ENCODE data around the gene KIAA0232.

- TF ChIP-seq, protein P1, sequence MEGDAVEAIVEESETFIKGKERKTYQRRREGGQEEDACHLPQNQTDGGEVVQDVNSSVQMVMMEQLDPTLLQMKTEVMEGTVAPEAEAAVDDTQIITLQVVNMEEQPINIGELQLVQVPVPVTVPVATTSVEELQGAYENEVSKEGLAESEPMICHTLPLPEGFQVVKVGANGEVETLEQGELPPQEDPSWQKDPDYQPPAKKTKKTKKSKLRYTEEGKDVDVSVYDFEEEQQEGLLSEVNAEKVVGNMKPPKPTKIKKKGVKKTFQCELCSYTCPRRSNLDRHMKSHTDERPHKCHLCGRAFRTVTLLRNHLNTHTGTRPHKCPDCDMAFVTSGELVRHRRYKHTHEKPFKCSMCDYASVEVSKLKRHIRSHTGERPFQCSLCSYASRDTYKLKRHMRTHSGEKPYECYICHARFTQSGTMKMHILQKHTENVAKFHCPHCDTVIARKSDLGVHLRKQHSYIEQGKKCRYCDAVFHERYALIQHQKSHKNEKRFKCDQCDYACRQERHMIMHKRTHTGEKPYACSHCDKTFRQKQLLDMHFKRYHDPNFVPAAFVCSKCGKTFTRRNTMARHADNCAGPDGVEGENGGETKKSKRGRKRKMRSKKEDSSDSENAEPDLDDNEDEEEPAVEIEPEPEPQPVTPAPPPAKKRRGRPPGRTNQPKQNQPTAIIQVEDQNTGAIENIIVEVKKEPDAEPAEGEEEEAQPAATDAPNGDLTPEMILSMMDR (IDR thresholded peaks at IDR 0.05; ENCODE audit: low read depth, low read length, poor library complexity, severe bottlenecking) = no peak
- TF ChIP-seq EZH2phosphoT487 (IDR thresholded peaks at IDR 0.05; ENCODE audit: borderline replicate concordance, low read length) = no peak
These were observed 141.8 kb downstream of the KIAA0232 start for GRCh38 chr4:6924361-6924779.
